Keratinocyte (primary cell): ENCODE measurements around the gene SETX. TPM values are rescaled to one million over a fixed set of nuclear protein-coding genes. Genes with fewer than 3 reads are reported as not detected.

Experiments
- DNase-seq: peaks from one replicate; pipeline ENCODE4 v3.0.0-alpha.2; 2011; ENCODE audit warnings: low read depth, missing footprints, low spot score
- FAIRE-seq: peaks from 2 replicates; lab custom pipeline; 2011; peaks lifted over from hg19 to GRCh38; lab: Jason Lieb, UNC
- H2AFZ ChIP-seq: 2 replicates; pipeline ENCODE4 v1.6.0; 2012; ENCODE audit warnings: low read length, control low read depth, inconsistent platforms; ENCODE audit not compliant: control insufficient read depth
- H3K27ac ChIP-seq: 2 replicates; pipeline ENCODE4 v1.5.1; 2011; ENCODE audit warnings: low read length; ENCODE audit not compliant: control insufficient read depth, insufficient read depth
- H3K27me3 ChIP-seq: 3 replicates; pipeline ENCODE4 v1.6.0; 2011; ENCODE audit warnings: low read length; ENCODE audit not compliant: control insufficient read depth, insufficient read depth; ENCODE audit errors: extremely low read depth
- H3K36me3 ChIP-seq, 2 experiments: 2 replicates in 1 of 2; 3 replicates in 1 of 2; pipeline ENCODE4 v1.5.1; 2011; ENCODE audit warnings: low read length in 2 of 2, mild to moderate bottlenecking in 1 of 2; ENCODE audit not compliant: control insufficient read depth in 2 of 2, insufficient read depth in 2 of 2; ENCODE audit errors: extremely low read depth in 1 of 2
- H3K4me1 ChIP-seq: 3 replicates; pipeline ENCODE4 v1.5.1; 2011; ENCODE audit warnings: low read length; ENCODE audit not compliant: control insufficient read depth, insufficient read depth; ENCODE audit errors: extremely low read depth
- H3K4me2 ChIP-seq: 3 replicates; pipeline ENCODE4 v1.6.0; 2011; ENCODE audit warnings: low read depth, low read length; ENCODE audit not compliant: control insufficient read depth, insufficient read depth; ENCODE audit errors: extremely low read depth
- H3K4me3 ChIP-seq, 3 experiments: fragments of 200-600 bp in 1 of 3; sonication (generic) in 1 of 3; 2 replicates in 2 of 3; 3 replicates in 1 of 3; pipeline ENCODE4 v1.5.1; 2011 to 2016; ENCODE audit warnings: low read length in 3 of 3, mild to moderate bottlenecking in 3 of 3, control low read depth in 2 of 3, inconsistent platforms in 1 of 3, low read depth in 1 of 3, mixed read lengths in 1 of 3, mixed run types in 1 of 3, moderate library complexity in 1 of 3; ENCODE audit not compliant: control insufficient read depth in 2 of 3, insufficient read depth in 2 of 3; ENCODE audit errors: extremely low read depth in 1 of 3
- H3K79me2 ChIP-seq: 2 replicates; pipeline ENCODE4 v1.6.0; 2012; ENCODE audit warnings: low read length; ENCODE audit not compliant: control insufficient read depth, insufficient read depth
- H3K9ac ChIP-seq: 3 replicates; pipeline ENCODE4 v1.6.0; 2011; ENCODE audit warnings: low read length; ENCODE audit not compliant: control insufficient read depth, insufficient read depth; ENCODE audit errors: extremely low read depth
- H3K9me1 ChIP-seq: 3 replicates; pipeline ENCODE4 v1.6.0; 2011; ENCODE audit warnings: low read length; ENCODE audit not compliant: control insufficient read depth, insufficient read depth; ENCODE audit errors: extremely low read depth
- H3K9me3 ChIP-seq: 2 replicates; pipeline ENCODE4 v1.5.1; 2012; ENCODE audit warnings: low read depth, low read length; ENCODE audit not compliant: control insufficient read depth
- H4K20me1 ChIP-seq: 3 replicates; pipeline ENCODE4 v1.6.0; 2011; ENCODE audit warnings: low read length; ENCODE audit not compliant: control insufficient read depth, insufficient read depth; ENCODE audit errors: extremely low read depth
- CTCF ChIP-seq, 3 experiments: IDR thresholded peaks in 1 of 3; conservative IDR thresholded peaks in 1 of 3; optimal IDR thresholded peaks in 1 of 3; 2 replicates in 2 of 3; 3 replicates in 1 of 3; pipeline versions ENCODE3 to v1.5.1; 2011; ENCODE audit warnings: low read length in 3 of 3, mild to moderate bottlenecking in 3 of 3, moderate library complexity in 2 of 3, control low read depth in 1 of 3, inconsistent platforms in 1 of 3; ENCODE audit not compliant: insufficient read depth in 2 of 3; ENCODE audit errors: extremely low read depth in 1 of 3
- EZH2 ChIP-seq: IDR thresholded peaks from one replicate; pipeline ENCODE4 v1.6.1; 2012; ENCODE audit warnings: inconsistent platforms, mild to moderate bottlenecking, low read length, moderate library complexity
- dilution Hi-C: fragments of 300-500 bp; cut with MboI; formaldehyde crosslinking; loops from one replicate; pipeline ENCODE4 v1.7.0; 2020; ENCODE audit warnings: low sequenced_read_pairs; ENCODE audit not compliant: extremely low pct_ligation_motif_present
- polyA plus RNA-seq, 5 experiments: library from polyadenylated mRNA; depleted of rRNA in 3 of 5; stranded (reverse) in 3 of 5; stranded (forward) in 1 of 5; unstranded in 1 of 5; fragments of >200 nt; gene quantifications; 1 replicate in 1 of 5; 2 replicates in 3 of 5; 3 replicates in 1 of 5; pipeline versions ENCODE4 v1.2.1 to v1.2.3, GENCODE V29; 2011 to 2012; ENCODE audit warnings: missing spikeins in 2 of 5, low read depth in 1 of 5, low replicate concordance in 1 of 5

SETX gene
- polyA plus RNA-seq, 1 donor (not counting 4 experiments of a cell fraction or from before 2014, with no cell fraction given), result 23.8 TPM

DNA sequence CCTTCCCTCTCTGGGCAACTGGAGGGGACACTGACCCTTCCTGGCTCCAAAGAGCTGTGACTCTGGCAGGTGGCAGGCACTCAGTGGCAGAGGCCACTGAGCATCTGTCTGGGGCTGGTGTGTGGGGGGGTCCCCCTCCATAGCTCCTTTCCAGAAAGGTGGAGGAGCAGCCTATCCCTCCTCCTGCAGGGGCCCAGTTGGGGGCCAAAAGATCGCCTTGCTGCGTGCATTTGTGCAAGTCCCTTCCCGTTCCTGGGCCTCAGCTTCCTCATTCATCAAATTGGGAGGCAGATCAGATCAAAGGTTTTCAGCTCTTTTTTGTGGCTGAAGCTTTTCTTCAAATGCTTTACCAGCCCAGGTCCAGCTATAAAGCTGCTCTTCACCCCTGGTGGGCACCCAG, 115.3 kb downstream of the SETX start:
- Histone ChIP-seq H3K27ac (no peak overlapping the region), H2AFZ (no peak overlapping the region), H3K9ac (no peak overlapping the region), H4K20me1 (peaks cover 4% of the 10 kb centered on the region), H3K4me3 (no peak overlapping the region), H3K4me1 (peaks cover 6% of the 10 kb centered on the region), H3K27me3 (peaks cover 49% of the 10 kb centered on the region), H3K79me2 (no peaks in the 10 kb centered on the region), H3K36me3 (no peaks in the 10 kb centered on the region), H3K9me1 (no peaks in the 10 kb centered on the region), H3K9me3 (no peaks in the 10 kb centered on the region), H3K4me2 (no peak overlapping the region)
- dilution Hi-C loops, result no loop called here
- FAIRE-seq (no peak), DNase-seq (no peak)
- TF ChIP-seq CTCF (optimal IDR thresholded peaks at IDR 0.05 in 1 of 3, IDR thresholded peaks at IDR 0.05 in 1 of 3, conservative IDR thresholded peaks at IDR 0.05 in 1 of 3; ENCODE audit: extremely low read depth in 1 of 3, insufficient read depth in 2 of 3, low read length in 3 of 3) (no peak), EZH2 (no peak)

DNA sequence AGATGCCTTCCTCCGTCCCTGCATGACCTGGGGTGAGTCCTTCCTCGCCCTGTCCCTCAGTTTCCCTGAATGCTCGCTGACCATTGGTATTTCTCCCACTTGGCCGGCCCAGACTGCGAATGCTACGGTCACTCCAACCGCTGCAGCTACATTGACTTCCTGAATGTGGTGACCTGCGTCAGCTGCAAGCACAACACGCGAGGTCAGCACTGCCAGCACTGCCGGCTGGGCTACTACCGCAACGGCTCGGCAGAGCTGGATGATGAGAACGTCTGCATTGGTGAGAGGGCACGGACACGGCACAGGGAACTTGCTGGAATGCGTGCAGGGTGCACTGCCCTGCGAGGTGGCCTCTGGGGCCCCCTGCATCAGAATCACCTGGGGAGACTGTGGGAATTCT, 115.8 kb downstream of the SETX start:
- H3K4me1 ChIP-seq, result peaks cover 6% of the 10 kb centered on the region
- H3K27ac ChIP-seq, result no peak overlapping the region
- TF ChIP-seq CTCF (optimal IDR thresholded peaks at IDR 0.05 in 1 of 3, IDR thresholded peaks at IDR 0.05 in 1 of 3, conservative IDR thresholded peaks at IDR 0.05 in 1 of 3; ENCODE audit: extremely low read depth in 1 of 3, insufficient read depth in 2 of 3, low read length in 3 of 3) (no peak), EZH2 (no peak)
- H3K9ac ChIP-seq, result no peak overlapping the region
- H2AFZ ChIP-seq, result no peak overlapping the region
- H3K27me3 ChIP-seq, result peaks cover 47% of the 10 kb centered on the region
- no peak overlapping the region for H3K4me3 ChIP-seq
- no peaks in the 10 kb centered on the region for H3K9me3 ChIP-seq
- H3K9me1 ChIP-seq, result no peaks in the 10 kb centered on the region
- peaks cover 4% of the 10 kb centered on the region for H4K20me1 ChIP-seq
- no peak for FAIRE-seq
- H3K4me2 ChIP-seq, result no peak overlapping the region
- dilution Hi-C loops, result no loop called here
- no peaks in the 10 kb centered on the region for H3K79me2 ChIP-seq
- no peaks in the 10 kb centered on the region for H3K36me3 ChIP-seq
- DNase-seq, result no peak
